ENCODE results near the gene ABHD12B. TPM values are rescaled to one million over a fixed set of nuclear protein-coding genes. Genes with fewer than 3 reads are reported as not detected.

The ABHD12B gene
- polyA plus RNA-seq, 3 donors = 0.45 to 0.54 TPM; not detected in 1

- intact Hi-C loops (cut with micrococcal nuclease) = no loop called here
- H3K27ac Mint-ChIP-seq = no peak overlapping the region
Measured at GRCh38 chr14:50856660-50857059, 15.2 kb upstream of the ABHD12B start.

GRCh38 chr14:50859296-50859624 lies 12.6 kb upstream of the ABHD12B start:
- WGBS (ENCODE audit: insufficient coverage) = no CpG with 5 or more reads among the region's 1 CpG
- H3K79me2 ChIP-seq (ENCODE audit: insufficient read depth, low read length) = no peaks in the 10 kb centered on the region
- H3K4me2 ChIP-seq (replicated peaks; ENCODE audit: extremely low read depth, low read length, poor library complexity, severe bottlenecking) = peak overlapping the region; percentile 93
- H3K4me1 ChIP-seq (ENCODE audit: control insufficient read depth in 1 of 2, insufficient read depth in 2 of 2, low read length in 2 of 2) = peaks cover 8 to 12% of the 10 kb centered on the region in 2 donors
- peak overlapping the region; percentile 70 to 93 (median 77) for H3K4me3 ChIP-seq (replicated peaks in 1 of 3; ENCODE audit: low read depth in 2 of 3, low read length in 3 of 3)
- H2AFZ ChIP-seq (ENCODE audit: insufficient read depth, low read depth, low read length, poor library complexity, severe bottlenecking) = peak overlapping the region; percentile 86
- peaks cover 22% of the 10 kb centered on the region for H3K4me1 Mint-ChIP-seq
- no peaks in the 10 kb centered on the region for H3K9me3 Mint-ChIP-seq
- intact Hi-C loops (cut with micrococcal nuclease) = no loop called here
- no peaks in the 10 kb centered on the region for H3K36me3 Mint-ChIP-seq
- no peaks in the 10 kb centered on the region for H4K20me1 ChIP-seq (ENCODE audit: insufficient read depth, low read length)
- H3K27ac ChIP-seq (ENCODE audit: low read depth in 1 of 2, low read length in 2 of 2) = peak overlapping the region in 1 of 2 donors; percentile 71
- H3K4me3 Mint-ChIP-seq = peak overlapping the region; percentile 91 to 95
- peak overlapping the region; percentile 22 for H3K9ac ChIP-seq (ENCODE audit: insufficient read depth, low read length, poor library complexity, severe bottlenecking)
- H3K27ac Mint-ChIP-seq = peak overlapping the region in 2 of 7 donors; percentile 35 to 73
- H3K36me3 ChIP-seq (replicated peaks in 1 of 2; ENCODE audit: control insufficient read depth in 1 of 2, insufficient read depth in 2 of 2, low read length in 2 of 2) = no peaks in the 10 kb centered on the region
- no peaks in the 10 kb centered on the region for H3K27me3 ChIP-seq (ENCODE audit: control insufficient read depth in 2 of 2, insufficient read depth in 2 of 2, low read length in 2 of 2)
- DNase-seq = no peak
- no peaks in the 10 kb centered on the region for H3K9me3 ChIP-seq (replicated peaks in 1 of 2; ENCODE audit: control insufficient read depth in 1 of 2, insufficient read depth in 1 of 2, low read length in 2 of 2)
- no peak for TF ChIP-seq CTCF (IDR thresholded peaks at IDR 0.05)
- peaks cover 0 to 3% (median 0%) of the 10 kb centered on the region in 3 donors for H3K27me3 Mint-ChIP-seq (ENCODE audit: low read depth in 3 of 3)

More at GRCh38 chr14:50856660-50857059, 15.2 kb upstream of the ABHD12B start:
- H3K36me3 ChIP-seq (replicated peaks in 1 of 2; ENCODE audit: control insufficient read depth in 1 of 2, insufficient read depth in 2 of 2, low read length in 2 of 2) = no peaks in the 10 kb centered on the region
- 77% methylated on average over 5 of the region's 5 CpGs for WGBS (ENCODE audit: insufficient coverage)
- Mint-ChIP-seq H3K9me3 (peaks cover 0 to 2% (median 0%) of the 10 kb centered on the region in 7 donors), H3K27me3 (ENCODE audit: low read depth in 3 of 3) (peaks cover 0 to 5% (median 0%) of the 10 kb centered on the region in 3 donors), H3K36me3 (no peaks in the 10 kb centered on the region), H3K4me1 (peaks cover 19% of the 10 kb centered on the region), H3K4me3 (no peak overlapping the region)
- H3K4me2 ChIP-seq (replicated peaks; ENCODE audit: extremely low read depth, low read length, poor library complexity, severe bottlenecking) = no peak overlapping the region
- H3K79me2 ChIP-seq (ENCODE audit: insufficient read depth, low read length) = no peaks in the 10 kb centered on the region
- no peak for TF ChIP-seq CTCF (IDR thresholded peaks at IDR 0.05)
- H3K4me3 ChIP-seq (replicated peaks in 1 of 3; ENCODE audit: low read depth in 2 of 3, low read length in 3 of 3) = no peak overlapping the region
- H3K4me1 ChIP-seq (ENCODE audit: control insufficient read depth in 1 of 2, insufficient read depth in 2 of 2, low read length in 2 of 2) = peaks cover 8 to 12% of the 10 kb centered on the region in 2 donors
- no peaks in the 10 kb centered on the region for H4K20me1 ChIP-seq (ENCODE audit: insufficient read depth, low read length)
- no peaks in the 10 kb centered on the region for H3K9me3 ChIP-seq (replicated peaks in 1 of 2; ENCODE audit: control insufficient read depth in 1 of 2, insufficient read depth in 1 of 2, low read length in 2 of 2)
- no peaks in the 10 kb centered on the region for H3K27me3 ChIP-seq (ENCODE audit: control insufficient read depth in 2 of 2, insufficient read depth in 2 of 2, low read length in 2 of 2)
- H2AFZ ChIP-seq (ENCODE audit: insufficient read depth, low read depth, low read length, poor library complexity, severe bottlenecking) = no peak overlapping the region
- no peak overlapping the region for H3K27ac ChIP-seq (ENCODE audit: low read depth in 1 of 2, low read length in 2 of 2)
- H3K9ac ChIP-seq (ENCODE audit: insufficient read depth, low read length, poor library complexity, severe bottlenecking) = no peak overlapping the region
- no peak for DNase-seq

Data from CD14-positive monocyte (primary cell).